Measurements from ENCODE around the gene ARSH.
"Not testable (repeated sequence)": the region's sequence is repeated elsewhere in the genome, so short reads cannot be mapped to it uniquely, and the experiment has no call there.

The ARSH gene

DNA sequence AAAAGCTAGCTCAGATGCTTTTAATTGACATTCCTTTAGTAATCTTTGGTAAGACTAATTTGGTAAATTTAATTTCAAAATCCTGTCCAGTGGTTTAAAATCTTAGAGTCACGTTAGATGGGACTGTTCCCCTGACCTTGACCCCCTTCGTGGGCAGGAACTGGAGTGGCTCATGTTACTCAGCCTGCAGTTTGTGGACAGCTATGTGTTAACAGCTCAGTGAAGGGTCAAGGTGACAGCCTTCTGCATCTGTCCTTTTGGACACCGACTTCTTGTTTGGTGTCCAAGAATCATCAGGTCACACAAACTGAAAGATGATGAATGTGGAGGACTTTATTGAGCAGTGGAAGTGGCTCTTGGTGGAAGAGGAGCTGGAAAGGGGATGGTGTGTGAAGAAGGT, 37.9 kb downstream of the ARSH start:
- DNase-seq, result no peak

DNA sequence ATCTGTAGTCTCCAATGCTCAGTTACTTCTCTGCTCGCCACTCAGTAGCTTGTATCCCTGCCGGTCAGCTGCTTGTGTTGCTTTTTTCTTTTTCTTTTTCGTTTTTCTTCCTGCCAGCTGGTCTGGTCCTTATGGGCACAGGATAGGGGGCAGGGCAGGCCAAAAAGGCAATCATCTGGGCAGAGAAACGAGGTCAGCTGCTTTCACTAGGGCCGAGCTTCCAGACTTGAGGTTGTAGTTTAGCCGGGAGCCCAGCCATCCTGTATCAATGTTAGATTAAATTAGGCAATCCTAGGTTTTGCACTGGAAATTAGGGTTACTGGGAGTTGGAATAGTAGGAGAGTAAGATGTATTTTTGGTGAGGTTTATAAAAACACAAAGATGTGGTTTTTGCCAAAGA, 38.3 kb downstream of the ARSH start:
- no peak for DNase-seq

DNA sequence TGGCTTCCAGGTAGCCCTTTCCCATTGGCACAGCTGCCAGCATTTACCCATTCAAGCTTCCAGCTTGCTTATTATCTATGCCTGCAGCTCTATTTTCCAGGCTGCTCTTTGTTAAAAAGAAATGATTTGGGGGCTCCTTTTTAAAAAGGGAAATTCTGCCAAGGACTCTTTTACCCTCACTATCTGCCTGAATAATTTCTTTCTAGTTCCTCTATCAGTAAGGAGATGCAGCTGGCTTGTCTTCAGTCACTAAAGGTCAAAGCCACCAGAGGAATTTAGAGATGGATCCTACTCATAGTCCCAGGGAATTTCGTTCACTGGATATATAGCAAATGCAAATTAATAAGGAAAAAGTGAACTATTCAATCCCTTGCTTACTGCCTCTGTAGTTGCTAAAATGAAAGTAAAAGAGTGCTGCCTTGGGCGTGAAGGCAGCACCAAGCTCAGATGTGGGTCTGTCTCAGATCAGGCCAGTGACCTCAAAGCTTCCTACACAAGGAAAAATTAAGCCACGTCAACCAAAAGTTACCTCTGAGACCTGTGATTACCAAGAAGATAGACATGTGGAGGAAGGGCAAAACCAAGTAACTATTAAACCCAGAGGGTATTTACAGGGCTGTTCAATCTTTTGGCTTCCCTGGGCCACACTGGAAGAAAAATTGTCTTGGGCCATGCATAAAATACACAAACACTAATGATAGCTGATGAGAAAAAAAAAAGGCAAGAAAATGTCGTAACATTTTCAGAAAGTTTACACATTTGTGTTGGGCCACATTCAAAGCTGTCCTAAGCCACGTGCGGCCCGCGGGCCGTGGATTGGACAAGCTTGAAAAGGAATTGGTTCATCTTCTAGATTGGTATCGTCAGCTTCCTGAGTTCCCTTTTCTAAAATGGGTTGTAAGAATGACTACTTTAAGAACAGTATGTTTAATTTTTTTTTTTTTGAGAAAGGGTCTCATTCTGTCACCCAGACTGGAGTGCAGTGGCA, 40.2 kb downstream of the ARSH start:
- DNase-seq, result no peak

DNA sequence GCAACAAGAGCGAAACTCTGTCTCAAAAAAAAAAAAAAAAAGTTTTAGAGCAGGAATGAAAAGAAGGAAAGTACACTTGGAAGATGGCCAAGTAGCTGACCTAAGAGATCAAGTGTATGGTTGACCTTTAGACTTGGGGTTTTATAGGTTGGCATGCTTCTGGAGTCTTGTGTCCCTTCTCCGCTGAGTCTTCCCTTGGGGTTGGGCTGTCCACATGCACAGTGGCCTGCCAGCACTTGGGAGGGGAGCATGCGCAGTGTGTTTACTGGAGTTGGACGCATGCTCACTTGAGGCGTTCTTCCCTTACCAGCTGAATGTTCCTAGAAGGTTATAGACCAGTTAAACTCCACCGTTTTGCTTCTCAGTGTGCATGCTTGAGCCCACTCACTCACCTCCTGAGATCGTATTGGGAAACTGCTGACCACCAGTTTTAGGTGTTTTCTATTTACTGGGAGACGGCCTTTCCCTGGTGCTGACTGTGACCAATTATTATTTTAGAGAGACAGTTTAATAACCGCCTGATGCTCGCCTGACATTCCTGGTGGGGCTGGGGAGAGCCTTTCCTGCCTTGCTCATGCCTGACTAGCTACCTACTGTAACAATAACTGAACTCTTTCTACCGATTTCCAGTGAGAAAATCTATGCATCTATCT, 44.3 kb downstream of the ARSH start:
- not testable (repeated sequence) for DNase-seq

DNA sequence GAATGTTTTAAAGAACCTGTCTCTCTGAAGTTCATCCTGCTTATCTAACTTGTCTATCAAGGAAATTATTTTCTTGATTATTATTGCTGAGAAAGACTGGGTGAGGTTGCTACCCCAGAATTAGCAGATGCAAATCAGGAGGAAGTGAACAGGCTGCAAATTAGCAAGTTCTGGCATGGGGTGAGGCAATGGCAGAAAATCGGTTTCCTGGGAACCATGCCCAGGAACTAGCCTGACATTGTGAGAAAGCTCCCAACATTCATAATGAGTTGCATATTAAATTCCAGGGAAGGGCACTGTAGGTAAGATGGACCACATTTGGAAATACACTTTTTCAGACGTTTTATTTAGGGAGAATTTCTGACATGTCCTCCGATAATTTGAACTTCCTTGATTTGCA, 46.5 kb downstream of the ARSH start:
- DNase-seq, result no peak

DNA sequence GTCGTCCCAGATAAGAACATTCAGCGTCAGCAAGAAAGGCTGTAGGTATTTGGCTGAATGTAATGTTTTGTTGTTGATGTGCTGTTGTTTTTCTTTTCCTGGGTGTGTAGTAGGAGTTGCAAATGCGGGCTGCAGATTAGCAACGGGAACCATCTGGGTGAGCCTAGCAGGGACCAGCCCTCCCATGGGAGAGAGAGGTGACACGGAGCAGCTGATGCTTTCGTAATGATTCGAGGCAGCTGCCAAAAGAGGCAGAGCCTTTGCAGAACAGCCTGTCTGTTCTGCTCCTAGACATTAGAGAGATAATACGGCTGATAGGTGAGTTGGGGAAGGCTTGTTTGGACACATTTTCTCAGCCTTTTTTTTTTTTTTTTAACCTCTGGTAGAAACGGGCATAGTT, 60.2 kb downstream of the ARSH start:
- DNase-seq, result no peak

DNA sequence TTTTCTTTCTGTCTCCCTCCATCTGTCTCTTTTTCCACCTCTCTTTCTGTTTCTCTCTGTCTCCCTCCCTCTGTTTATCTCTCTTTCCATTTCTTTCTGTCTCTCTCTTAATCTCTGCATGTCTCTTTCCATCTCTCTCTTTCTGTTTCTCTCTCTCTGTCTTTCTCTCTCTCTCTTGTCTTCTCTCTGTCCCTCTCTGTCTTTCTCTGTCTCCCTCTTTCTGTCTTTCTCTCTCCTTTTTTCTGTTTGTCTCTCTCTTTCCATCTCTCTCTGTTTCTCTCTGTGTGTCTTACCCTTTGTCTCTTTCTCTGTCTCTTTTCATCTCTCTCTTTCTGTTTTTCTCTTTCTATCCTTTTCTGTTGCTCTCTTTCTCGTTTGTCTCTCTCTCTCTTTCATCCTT, 69.6 kb downstream of the ARSH start:
- no peak for DNase-seq

DNA sequence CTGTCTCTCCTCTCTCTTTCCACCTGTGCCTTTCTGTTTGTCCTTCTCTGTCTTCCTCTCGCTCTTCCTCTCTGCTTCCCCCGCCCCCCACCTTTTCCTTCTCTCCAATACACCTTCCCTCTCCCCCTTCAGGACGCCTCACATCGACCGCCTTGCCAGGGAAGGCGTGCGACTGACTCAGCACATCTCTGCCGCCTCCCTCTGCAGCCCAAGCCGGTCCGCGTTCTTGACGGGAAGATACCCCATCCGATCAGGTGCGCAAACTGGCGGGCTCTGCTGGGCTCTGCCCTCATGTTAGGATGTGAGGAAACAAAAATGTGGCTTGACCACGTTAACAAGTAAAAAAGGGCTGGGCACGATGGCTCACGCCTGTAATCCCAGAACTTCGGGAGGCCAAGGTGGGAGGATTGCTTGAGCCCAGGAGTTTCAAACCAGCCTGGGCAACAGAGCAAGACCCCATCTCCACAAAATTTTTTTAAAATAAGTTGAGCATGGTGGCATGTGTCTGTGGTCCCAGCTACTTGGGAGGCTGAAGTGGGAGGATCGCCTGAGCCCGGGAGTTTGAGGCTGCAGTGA, 70.2 kb downstream of the ARSH start:
- DNase-seq, result no peak

Data from inflammatory macrophage treated with lipopolysaccharide for 1 hour (primary cell).